ENCODE data around the gene AARS1.

DNA sequence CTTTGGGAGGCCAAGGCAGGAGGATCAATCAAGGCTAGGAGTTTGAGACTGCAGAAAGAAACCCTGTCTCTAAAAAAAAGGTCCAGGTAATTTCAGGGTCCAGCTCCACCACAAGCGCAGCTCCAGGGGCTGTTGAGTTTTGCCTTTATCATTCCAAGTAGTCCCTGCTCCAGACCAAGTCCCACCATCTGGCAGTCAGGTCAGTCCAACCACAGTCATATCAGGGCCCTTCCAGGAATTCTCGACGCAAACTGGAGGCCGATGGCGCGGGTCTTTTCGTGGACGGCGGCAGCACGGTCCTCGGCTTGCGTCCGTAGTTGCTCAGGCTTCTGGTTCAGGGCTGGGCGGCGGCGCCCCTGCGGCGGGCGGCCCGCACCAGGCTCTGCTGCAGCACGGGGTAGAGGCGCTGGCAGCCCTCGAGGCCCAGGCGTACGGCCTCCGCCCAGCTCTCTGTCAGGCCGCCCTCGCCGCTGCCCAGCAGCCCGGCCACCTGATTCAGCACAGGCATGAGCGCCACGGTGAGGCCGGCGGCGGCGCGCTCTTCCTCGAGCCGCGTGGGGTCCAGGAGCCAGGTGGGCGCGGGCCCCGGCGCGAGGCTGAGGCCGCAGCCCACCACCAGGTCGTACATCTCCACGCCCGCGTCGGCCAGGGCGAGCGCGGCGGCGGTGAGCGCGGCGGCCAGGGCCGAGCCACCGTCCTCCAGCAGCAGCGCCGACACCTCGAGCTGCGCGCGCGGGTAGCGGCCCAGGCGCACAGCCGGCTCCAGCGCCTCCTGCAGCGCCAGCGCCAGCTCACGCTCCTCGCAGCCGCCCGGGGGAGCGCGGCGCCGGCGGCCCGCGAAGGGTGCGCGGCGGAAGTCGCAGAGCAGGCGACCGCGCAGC lies 38.3 kb downstream of the AARS1 start:
- TF ChIP-seq TAF1 (IDR thresholded peaks at IDR 0.05; ENCODE audit: borderline replicate concordance, low read depth, low read length) (no peak), SPI1 (IDR thresholded peaks at IDR 0.05; ENCODE audit: borderline replicate concordance, insufficient read depth, low read depth, low read length) (no peak), NR2C2 (IDR thresholded peaks at IDR 0.05; ENCODE audit: borderline replicate concordance, control insufficient read depth, insufficient read length, low read depth) (no peak), HCFC1 (IDR thresholded peaks at IDR 0.05; ENCODE audit: low read length) (no peak), EZH2 (IDR thresholded peaks at IDR 0.05; ENCODE audit: borderline replicate concordance, control insufficient read depth, low read depth, low read length) (no peak), RAD21 (IDR thresholded peaks at IDR 0.05; ENCODE audit: insufficient read depth, low read depth, low read length) (no peak), ATF3 (IDR thresholded peaks at IDR 0.05; ENCODE audit: borderline replicate concordance, extremely low read depth, low read depth, low read length) (no peak), SMAD1 (IDR thresholded peaks at IDR 0.05; ENCODE audit: low read depth, partially characterized antibody) (no peak), CHD1 (IDR thresholded peaks at IDR 0.05; ENCODE audit: low read depth, low read length) (0 out of 2 replicates have a peak, but pooled peaks have one; percentile 18), CUX1 (IDR thresholded peaks at IDR 0.05; ENCODE audit: insufficient replicate concordance, low read depth, low read length) (no peak), ZZZ3 (IDR thresholded peaks at IDR 0.05; ENCODE audit: control insufficient read depth, insufficient read length, low read depth) (no peak)
- TF ChIP-seq, protein P1, sequence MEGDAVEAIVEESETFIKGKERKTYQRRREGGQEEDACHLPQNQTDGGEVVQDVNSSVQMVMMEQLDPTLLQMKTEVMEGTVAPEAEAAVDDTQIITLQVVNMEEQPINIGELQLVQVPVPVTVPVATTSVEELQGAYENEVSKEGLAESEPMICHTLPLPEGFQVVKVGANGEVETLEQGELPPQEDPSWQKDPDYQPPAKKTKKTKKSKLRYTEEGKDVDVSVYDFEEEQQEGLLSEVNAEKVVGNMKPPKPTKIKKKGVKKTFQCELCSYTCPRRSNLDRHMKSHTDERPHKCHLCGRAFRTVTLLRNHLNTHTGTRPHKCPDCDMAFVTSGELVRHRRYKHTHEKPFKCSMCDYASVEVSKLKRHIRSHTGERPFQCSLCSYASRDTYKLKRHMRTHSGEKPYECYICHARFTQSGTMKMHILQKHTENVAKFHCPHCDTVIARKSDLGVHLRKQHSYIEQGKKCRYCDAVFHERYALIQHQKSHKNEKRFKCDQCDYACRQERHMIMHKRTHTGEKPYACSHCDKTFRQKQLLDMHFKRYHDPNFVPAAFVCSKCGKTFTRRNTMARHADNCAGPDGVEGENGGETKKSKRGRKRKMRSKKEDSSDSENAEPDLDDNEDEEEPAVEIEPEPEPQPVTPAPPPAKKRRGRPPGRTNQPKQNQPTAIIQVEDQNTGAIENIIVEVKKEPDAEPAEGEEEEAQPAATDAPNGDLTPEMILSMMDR (IDR thresholded peaks at IDR 0.05 in 2 of 3, conservative IDR thresholded peaks at IDR 0.05 in 1 of 3; ENCODE audit: control insufficient read depth in 2 of 3, extremely low read depth in 1 of 3, insufficient read depth in 1 of 3, low read depth in 3 of 3, low read length in 3 of 3): peak in 1 of 3 experiments; percentile 37; a peak in 2 of 6 replicates
